HS-5 (cell line): ENCODE results near the gene RNF224.

Source experiments
- DNase-seq: peaks from one replicate; pipeline ENCODE4 v3.0.0-alpha.2; 2012; ENCODE audit warnings: low read depth

The RNF224 gene

GRCh38 chr9:137215196-137215986, 11.9 kb upstream of the RNF224 start:
- no peak for DNase-seq

- no peak for DNase-seq
These were observed 10.9 kb upstream of the RNF224 start for GRCh38 chr9:137216188-137216965.

- no peak for DNase-seq
These were observed 9.8 kb upstream of the RNF224 start for GRCh38 chr9:137217276-137218211.

GRCh38 chr9:137218212-137218753, 9.0 kb upstream of the RNF224 start:
- no peak for DNase-seq

GRCh38 chr9:137218754-137219271, 8.5 kb upstream of the RNF224 start:
- no peak for DNase-seq

- no peak for DNase-seq
These were observed 7.5 kb upstream of the RNF224 start for GRCh38 chr9:137219757-137220316.

GRCh38 chr9:137220317-137221094, 6.8 kb upstream of the RNF224 start:
- no peak for DNase-seq

- DNase-seq: no peak
These were observed 6.2 kb upstream of the RNF224 start for GRCh38 chr9:137221095-137221505.

GRCh38 chr9:137221506-137222111, 5.7 kb upstream of the RNF224 start:
- no peak for DNase-seq

GRCh38 chr9:137222190-137223077, 4.9 kb upstream of the RNF224 start, which contains the start of gene RNF208:
Gene RNF208, minus strand, starts transcription at chr9:137222240. Its CDS starts 1,028 bp downstream, at chr9:137221212.
- no peak for DNase-seq

GRCh38 chr9:137223078-137223970, 4.0 kb upstream of the RNF224 start:
- peak; percentile 92 for DNase-seq

- no peak for DNase-seq
These were observed 2.2 kb upstream of the RNF224 start, which contains the start of gene CYSRT1 for GRCh38 chr9:137224830-137225694. Gene CYSRT1, plus strand, starts transcription at chr9:137225174. Its CDS starts 448 bp downstream, at chr9:137225622.

GRCh38 chr9:137225699-137226331, 1.5 kb upstream of the RNF224 start:
- DNase-seq: no peak

- no peak for DNase-seq
These were observed 806 bp upstream of the RNF224 start for GRCh38 chr9:137226338-137227053.

- no peak for DNase-seq
These were observed 677 bp downstream of the RNF224 start for GRCh38 chr9:137227853-137228505.
